Stimulated activated CD4-positive, alpha-beta T cell treated with anti-CD3 and anti-CD28 coated beads, Interleukin-4, amount 100 ng/mL, for 4 hours (primary cell): ENCODE data around the gene PRDM16.
A peak's percentile ranks its signal among the peaks of the same experiment; 100 is the strongest.

Experiments
- DNase-seq, 2 experiments: peaks; one replicate each; pipeline ENCODE4 v3.0.0-alpha.2; 2020

PRDM16 gene

GRCh38 chr1:3033040-3033789 lies 35.8 kb upstream of the PRDM16 start:
- peak; percentile 18 to 71 for DNase-seq

- no peak for DNase-seq
Observed at GRCh38 chr1:3033790-3034090, 35.3 kb upstream of the PRDM16 start.

GRCh38 chr1:3034162-3034561 lies 34.8 kb upstream of the PRDM16 start:
- DNase-seq = no peak

GRCh38 chr1:3034728-3035562 lies 34.1 kb upstream of the PRDM16 start:
- DNase-seq = no peak

- DNase-seq = no peak
Observed at GRCh38 chr1:3035563-3036446, 33.2 kb upstream of the PRDM16 start.

DNA sequence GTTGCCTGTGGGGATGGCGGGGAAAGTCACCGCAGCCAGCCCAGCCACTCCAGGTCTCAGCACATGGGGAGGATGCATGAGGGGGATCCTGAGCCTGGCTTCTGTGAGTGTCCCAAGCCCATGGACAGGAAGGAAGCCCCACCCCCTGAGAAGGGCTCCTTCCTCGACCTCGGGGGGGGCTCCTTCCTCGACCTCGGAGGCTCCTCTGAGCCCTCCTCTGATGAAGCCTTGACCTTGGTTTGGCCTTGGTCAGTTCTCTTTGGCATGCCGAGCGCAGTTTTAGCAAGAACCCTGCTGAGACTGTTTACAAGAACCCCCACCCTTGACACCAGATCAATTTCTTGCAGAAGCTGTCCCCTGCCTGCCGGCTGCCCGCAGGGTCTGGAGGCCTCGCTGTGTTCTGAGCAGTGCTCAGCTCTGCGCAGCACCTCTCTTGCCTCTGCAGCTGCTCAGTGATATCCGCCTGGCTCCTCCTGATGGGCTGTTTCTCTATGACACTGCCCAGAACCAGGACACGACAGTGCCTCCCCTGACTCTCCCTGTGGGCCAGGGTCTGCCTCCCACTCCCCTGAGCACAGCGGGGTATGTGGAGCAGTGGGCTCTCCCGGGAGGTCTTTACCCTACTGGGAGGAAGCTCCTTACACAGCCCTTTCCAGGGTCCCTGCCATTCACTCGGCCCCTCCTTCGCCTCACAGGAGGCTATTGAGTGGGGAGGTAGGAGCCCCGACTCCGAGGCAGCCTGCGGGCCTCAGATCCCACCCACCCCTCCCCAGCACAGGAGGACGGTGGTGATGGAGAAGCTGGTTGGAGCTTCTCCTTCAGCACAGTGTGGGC lies 32.3 kb upstream of the PRDM16 start:
- no peak for DNase-seq

- no peak for DNase-seq
Observed at GRCh38 chr1:3037281-3038040, 31.5 kb upstream of the PRDM16 start.

DNA sequence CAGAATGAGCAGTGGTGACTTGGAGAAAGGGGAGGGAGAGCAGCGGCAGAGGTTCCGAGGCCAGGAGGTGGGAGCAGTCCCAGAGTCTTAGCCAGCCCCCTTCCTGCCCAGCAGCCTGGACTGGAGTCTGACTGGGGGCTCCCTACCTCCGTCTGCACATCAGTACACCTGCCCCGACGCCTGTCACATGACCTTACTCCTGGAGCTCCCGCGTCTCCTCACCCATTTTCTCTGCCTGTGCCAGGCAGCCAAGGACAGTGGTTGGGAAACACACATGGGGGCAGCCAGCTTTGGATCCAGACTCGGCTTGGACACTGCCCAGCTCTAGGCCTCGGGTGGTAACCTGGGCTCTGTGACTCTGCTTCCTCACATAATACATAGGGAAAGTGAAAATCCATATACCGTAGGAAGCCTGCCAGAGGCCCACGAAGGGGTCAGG lies 30.9 kb upstream of the PRDM16 start:
- DNase-seq = no peak

- DNase-seq = no peak
Observed at GRCh38 chr1:3038571-3039181, 30.3 kb upstream of the PRDM16 start.

DNA sequence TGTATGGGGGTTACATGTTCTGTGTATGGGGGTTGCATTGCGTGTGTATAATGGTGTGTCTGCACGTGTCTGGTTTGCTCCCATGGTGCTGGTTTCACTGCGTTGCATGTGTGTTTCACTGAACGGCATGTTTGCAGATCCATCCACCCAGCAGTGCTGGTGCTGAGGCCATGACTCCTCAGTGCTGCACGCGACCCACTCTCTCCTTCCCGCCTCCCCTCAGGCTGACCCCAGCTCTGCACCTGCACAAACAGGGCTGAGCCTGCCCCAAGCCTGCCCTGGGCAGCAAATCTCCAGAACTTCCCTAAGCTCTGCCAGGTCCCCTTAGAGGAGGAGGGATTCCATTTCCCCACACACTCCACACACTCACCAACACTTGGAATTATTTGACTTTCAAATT lies 29.0 kb upstream of the PRDM16 start:
- DNase-seq = no peak

DNA sequence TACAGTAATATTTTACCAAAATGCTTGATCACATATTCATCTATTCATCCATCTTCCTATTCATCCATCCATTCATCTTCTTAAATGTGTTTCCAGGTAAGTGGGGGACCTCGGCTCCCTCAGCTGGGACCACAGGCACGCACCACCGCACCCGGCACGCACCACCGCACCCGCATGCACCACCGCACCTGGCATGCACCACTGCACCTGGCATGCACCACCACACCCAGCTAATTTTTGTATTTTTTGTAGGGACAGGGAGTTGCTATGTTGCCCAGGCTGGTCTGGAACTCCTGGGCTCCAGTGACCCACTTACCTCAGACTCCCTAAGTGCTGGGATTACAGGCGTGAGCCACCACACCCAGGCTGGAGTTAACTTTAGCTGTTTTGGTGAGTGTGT lies 26.5 kb upstream of the PRDM16 start:
- DNase-seq = no peak

- no peak for DNase-seq
Observed at GRCh38 chr1:3049164-3049563, 19.8 kb upstream of the PRDM16 start.

- no peak for DNase-seq
Observed at GRCh38 chr1:3049905-3050304, 19.1 kb upstream of the PRDM16 start.

DNA sequence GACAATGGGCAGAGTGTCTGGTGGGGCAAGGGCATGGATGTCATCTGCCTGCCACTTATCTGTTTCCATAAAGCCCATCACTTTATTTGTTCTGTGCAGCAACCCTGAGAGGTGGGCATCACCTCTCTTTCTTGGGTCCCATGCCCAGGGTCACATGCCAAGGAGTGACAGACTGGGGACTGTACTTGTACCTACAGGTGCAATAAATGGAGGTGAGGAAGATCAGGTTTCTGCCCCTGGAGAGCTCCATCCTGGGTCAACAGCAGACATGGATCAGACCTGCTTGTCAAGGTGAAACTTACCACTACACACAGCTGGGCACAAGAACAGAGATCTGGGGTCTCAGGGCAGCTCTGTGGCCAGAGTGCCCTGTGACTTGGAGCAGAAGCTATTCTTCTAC lies 18.4 kb upstream of the PRDM16 start:
- no peak for DNase-seq

GRCh38 chr1:3051270-3052268 lies 17.4 kb upstream of the PRDM16 start:
- no peak for DNase-seq

DNA sequence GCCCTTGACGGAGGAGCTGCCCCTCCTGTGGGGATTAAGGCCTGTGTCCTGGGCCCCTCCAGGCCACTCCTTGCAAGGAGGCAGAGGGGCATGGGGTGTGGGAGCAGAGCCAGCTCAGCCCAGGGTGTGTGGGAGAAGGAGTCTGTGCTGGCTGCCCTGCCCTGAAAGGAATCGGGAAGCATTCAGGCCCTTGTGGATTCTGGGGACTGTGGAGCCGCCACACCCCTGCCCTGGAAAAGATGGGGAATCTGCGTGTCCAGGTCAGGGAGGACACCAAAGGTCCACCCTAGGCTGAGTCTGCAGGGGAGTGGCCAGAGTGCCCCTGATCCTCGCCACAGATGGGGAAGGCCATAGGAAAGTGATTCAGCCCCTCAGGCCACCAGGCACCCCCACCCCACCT lies 16.5 kb upstream of the PRDM16 start:
- no peak for DNase-seq

GRCh38 chr1:3053366-3053980 lies 15.5 kb upstream of the PRDM16 start:
- DNase-seq = no peak

GRCh38 chr1:3053986-3054385 lies 15.0 kb upstream of the PRDM16 start:
- no peak for DNase-seq

DNA sequence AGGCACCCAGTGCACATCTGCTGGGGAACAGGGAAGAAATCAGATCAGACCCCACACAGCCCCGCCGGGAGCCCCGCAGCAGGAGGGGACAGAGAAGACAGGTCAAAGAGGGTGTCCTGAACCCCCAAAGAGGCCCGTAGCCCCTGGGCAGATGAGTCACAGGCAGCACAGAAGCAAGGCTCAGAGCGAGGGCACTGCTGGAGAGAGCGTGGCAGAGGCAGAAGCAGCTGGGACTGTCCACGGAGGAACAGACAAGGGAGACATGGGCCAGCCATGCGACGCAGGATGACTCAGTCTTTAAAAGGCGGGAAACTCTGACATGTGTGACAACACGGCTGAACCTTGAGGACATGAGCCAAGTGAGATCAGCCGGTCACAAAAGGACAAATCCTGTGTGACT lies 14.5 kb upstream of the PRDM16 start:
- no peak for DNase-seq

DNA sequence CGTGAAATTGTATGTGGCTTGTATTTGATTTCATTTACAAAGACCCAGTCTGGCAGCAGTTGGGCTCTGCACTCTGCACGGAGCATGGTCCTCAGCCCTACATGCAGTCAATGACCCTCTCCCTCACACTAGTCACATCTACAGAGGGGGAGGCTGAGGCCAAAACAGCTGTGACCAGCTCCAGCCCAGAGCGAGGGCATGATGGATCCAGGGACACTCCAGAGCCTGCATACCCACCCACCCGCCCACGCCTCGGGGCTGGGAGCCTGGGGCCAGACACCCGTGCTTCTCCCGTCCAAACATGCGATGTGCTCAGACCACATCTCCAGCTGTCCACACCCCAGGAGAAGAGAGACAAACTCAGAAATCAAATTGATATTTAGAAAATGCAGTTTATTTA lies 14.0 kb upstream of the PRDM16 start:
- DNase-seq = no peak
